A673 (cell line): ENCODE data around the gene GATAD2A.

Experiments
- CTCF ChIP-seq: fragments of 300-800, 200-600 bp; sonication (generic); conservative IDR thresholded peaks from 2 replicates; pipeline ENCODE4 v1.5.1; 2017; ENCODE audit warnings: low read depth, mild to moderate bottlenecking, antibody characterized with exemption, low read length, moderate library complexity, mixed read lengths
- EZH2 ChIP-seq: fragments of 200-600 bp; sonication (generic); IDR thresholded peaks from 2 replicates; pipeline ENCODE4 v1.6.1; 2017; ENCODE audit warnings: borderline replicate concordance, low read depth, mild to moderate bottlenecking, mixed read lengths, antibody characterized with exemption, low read length; ENCODE audit not compliant: poor library complexity, severe bottlenecking

GRCh38 chr19:19527674-19528625, 122.5 kb downstream of the GATAD2A start:
- TF ChIP-seq EZH2 (no peak), CTCF (no peak)
